ENCODE measurements around the gene PIP4K2C.
"Not testable (repeated sequence)": the region's sequence is repeated elsewhere in the genome, so short reads cannot be mapped to it uniquely, and the experiment has no call there.

The PIP4K2C gene

GRCh38 chr12:57560516-57560915, 30.5 kb upstream of the PIP4K2C start:
- DNase-seq (ENCODE audit: low read depth), result no peak

GRCh38 chr12:57561117-57561516, 29.9 kb upstream of the PIP4K2C start:
- DNase-seq (ENCODE audit: low read depth), result not testable (repeated sequence)

- no peak for DNase-seq (ENCODE audit: low read depth)
Observed at GRCh38 chr12:57563358-57563757, 27.6 kb upstream of the PIP4K2C start.

- DNase-seq (ENCODE audit: low read depth), result no peak
Observed at GRCh38 chr12:57564178-57564740, 26.7 kb upstream of the PIP4K2C start.

- no peak for DNase-seq (ENCODE audit: low read depth)
Observed at GRCh38 chr12:57568838-57569237, 22.2 kb upstream of the PIP4K2C start.

- no peak for DNase-seq (ENCODE audit: low read depth)
Observed at GRCh38 chr12:57569858-57570257, 21.1 kb upstream of the PIP4K2C start.

- not testable (repeated sequence) for DNase-seq (ENCODE audit: low read depth)
Observed at GRCh38 chr12:57570438-57570837, 20.6 kb upstream of the PIP4K2C start.

GRCh38 chr12:57571926-57572762, 18.8 kb upstream of the PIP4K2C start:
- no peak for DNase-seq (ENCODE audit: low read depth)

- DNase-seq (ENCODE audit: low read depth), result no peak
Observed at GRCh38 chr12:57574795-57575194, 16.2 kb upstream of the PIP4K2C start.

- DNase-seq (ENCODE audit: low read depth), result no peak
Observed at GRCh38 chr12:57575771-57576612, 15.0 kb upstream of the PIP4K2C start.

- DNase-seq (ENCODE audit: low read depth), result no peak
Observed at GRCh38 chr12:57576613-57577160, 14.3 kb upstream of the PIP4K2C start.

- no peak for DNase-seq (ENCODE audit: low read depth)
Observed at GRCh38 chr12:57577981-57578758, 12.8 kb upstream of the PIP4K2C start.

- no peak for DNase-seq (ENCODE audit: low read depth)
Observed at GRCh38 chr12:57579011-57579410, 12.0 kb upstream of the PIP4K2C start.

- DNase-seq (ENCODE audit: low read depth), result no peak
Observed at GRCh38 chr12:57579677-57580465, 11.1 kb upstream of the PIP4K2C start.

- DNase-seq (ENCODE audit: low read depth), result no peak
Observed at GRCh38 chr12:57580466-57580795, 10.6 kb upstream of the PIP4K2C start.

GRCh38 chr12:57581802-57582201, 9.2 kb upstream of the PIP4K2C start:
- no peak for DNase-seq (ENCODE audit: low read depth)

GRCh38 chr12:57582440-57582839, 8.6 kb upstream of the PIP4K2C start:
- no peak for DNase-seq (ENCODE audit: low read depth)

GRCh38 chr12:57583008-57583831, 7.8 kb upstream of the PIP4K2C start:
- DNase-seq (ENCODE audit: low read depth), result peak; percentile 32

- no peak for DNase-seq (ENCODE audit: low read depth)
Observed at GRCh38 chr12:57584050-57584449, 6.9 kb upstream of the PIP4K2C start.

- DNase-seq (ENCODE audit: low read depth), result no peak
Observed at GRCh38 chr12:57584690-57585089, 6.3 kb upstream of the PIP4K2C start.
